ENCODE results near the gene LHX3. TPM values are rescaled to one million over a fixed set of nuclear protein-coding genes. Genes with fewer than 3 reads are reported as not detected.

Gene LHX3
- total RNA-seq, 1 donor from 2014 or later, result not detected

GRCh38 chr9:136250676-136251075, 45.7 kb upstream of the LHX3 start:
- H3K9me3 Mint-ChIP-seq (ENCODE audit: unreplicated experiment), result no peaks in the 10 kb centered on the region
- no peaks in the 10 kb centered on the region for H3K36me3 Mint-ChIP-seq (ENCODE audit: low read depth, unreplicated experiment)
- Histone ChIP-seq H3K36me3 (ENCODE audit: insufficient read depth, low read length) (no peaks in the 10 kb centered on the region), H4K20me1 (ENCODE audit: insufficient read depth, low read length) (no peaks in the 10 kb centered on the region), H3K27me3 (ENCODE audit: insufficient read depth, low read length) (peaks cover 12% of the 10 kb centered on the region), H2AFZ (ENCODE audit: low read depth, low read length) (no peak overlapping the region), H3K9ac (ENCODE audit: low read length) (no peak overlapping the region), H3K4me2 (ENCODE audit: low read length) (no peak overlapping the region), H3K4me3 (ENCODE audit: insufficient read depth, low read depth, low read length) (no peak overlapping the region), H3K9me3 (ENCODE audit: insufficient read depth, low read depth, low read length) (no peaks in the 10 kb centered on the region), H3K27ac (ENCODE audit: low read depth, low read length) (no peak overlapping the region), H3K4me1 (ENCODE audit: insufficient read depth, low read length) (peaks cover 8% of the 10 kb centered on the region), H3K79me2 (ENCODE audit: insufficient read depth, low read length) (no peaks in the 10 kb centered on the region)
- no peak overlapping the region for H3K27ac Mint-ChIP-seq (ENCODE audit: unreplicated experiment)
- H3K27me3 Mint-ChIP-seq (ENCODE audit: low read depth, unreplicated experiment), result peaks cover 25% of the 10 kb centered on the region
- H3K4me3 Mint-ChIP-seq (ENCODE audit: unreplicated experiment), result no peak overlapping the region
- no peak for DNase-seq (ENCODE audit: low read depth)
- TF ChIP-seq CTCF (IDR thresholded peaks at IDR 0.05; ENCODE audit: insufficient read depth, low read depth, low read length), result no peak
- no peak for TF ChIP-seq EZH2 (IDR thresholded peaks at IDR 0.05; ENCODE audit: insufficient read depth, low read length)
- peaks cover 3% of the 10 kb centered on the region for H3K4me1 Mint-ChIP-seq (ENCODE audit: low read depth, unreplicated experiment)
- no peak for FAIRE-seq

- no peaks in the 10 kb centered on the region for H3K36me3 ChIP-seq (ENCODE audit: insufficient read depth, low read length)
- TF ChIP-seq CTCF (IDR thresholded peaks at IDR 0.05; ENCODE audit: insufficient read depth, low read depth, low read length) (no peak), EZH2 (IDR thresholded peaks at IDR 0.05; ENCODE audit: insufficient read depth, low read length) (no peak)
- H2AFZ ChIP-seq (ENCODE audit: low read depth, low read length), result no peak overlapping the region
- no peak overlapping the region for H3K4me3 ChIP-seq (ENCODE audit: insufficient read depth, low read depth, low read length)
- peaks cover under 1% of the 10 kb centered on the region for H3K36me3 Mint-ChIP-seq (ENCODE audit: low read depth, unreplicated experiment)
- H3K27ac ChIP-seq (ENCODE audit: low read depth, low read length), result no peak overlapping the region
- no peak for DNase-seq (ENCODE audit: low read depth)
- no peaks in the 10 kb centered on the region for H3K4me1 Mint-ChIP-seq (ENCODE audit: low read depth, unreplicated experiment)
- no peak for FAIRE-seq
- H3K4me3 Mint-ChIP-seq (ENCODE audit: unreplicated experiment), result no peak overlapping the region
- no peaks in the 10 kb centered on the region for H3K9me3 Mint-ChIP-seq (ENCODE audit: unreplicated experiment)
- peaks cover 1% of the 10 kb centered on the region for H4K20me1 ChIP-seq (ENCODE audit: insufficient read depth, low read length)
- peaks cover 25% of the 10 kb centered on the region for H3K27me3 Mint-ChIP-seq (ENCODE audit: low read depth, unreplicated experiment)
- H3K9me3 ChIP-seq (ENCODE audit: insufficient read depth, low read depth, low read length), result no peaks in the 10 kb centered on the region
- no peaks in the 10 kb centered on the region for H3K79me2 ChIP-seq (ENCODE audit: insufficient read depth, low read length)
- peaks cover 2% of the 10 kb centered on the region for H3K4me1 ChIP-seq (ENCODE audit: insufficient read depth, low read length)
- no peak overlapping the region for H3K9ac ChIP-seq (ENCODE audit: low read length)
- H3K4me2 ChIP-seq (ENCODE audit: low read length), result no peak overlapping the region
- H3K27ac Mint-ChIP-seq (ENCODE audit: unreplicated experiment), result no peak overlapping the region
- H3K27me3 ChIP-seq (ENCODE audit: insufficient read depth, low read length), result peaks cover 12% of the 10 kb centered on the region
These were observed 45.1 kb upstream of the LHX3 start for GRCh38 chr9:136249877-136250559.
